Measurements from ENCODE around the gene PHC2. TPM values are rescaled to one million over a fixed set of nuclear protein-coding genes. Genes with fewer than 3 reads are reported as not detected.

The PHC2 gene
- polyA plus RNA-seq, 1 donor (not counting 4 experiments of a cell fraction or from before 2014, with no cell fraction given) = 51.7 TPM

- peak overlapping the region; percentile 3 for H3K4me2 ChIP-seq (ENCODE audit: control insufficient read depth, extremely low read depth, insufficient read depth, low read depth, low read length)
- no peaks in the 10 kb centered on the region for H3K9me3 ChIP-seq (ENCODE audit: control insufficient read depth, low read depth, low read length)
- H3K36me3 ChIP-seq (ENCODE audit: control insufficient read depth in 2 of 2, extremely low read depth in 1 of 2, insufficient read depth in 2 of 2, low read length in 2 of 2) = peaks cover 0 to 18% of the 10 kb centered on the region in 2 experiments
- H3K4me1 ChIP-seq (ENCODE audit: control insufficient read depth, extremely low read depth, insufficient read depth, low read length) = peaks cover 36% of the 10 kb centered on the region
- H3K79me2 ChIP-seq (ENCODE audit: control insufficient read depth, insufficient read depth, low read length) = peaks cover 83% of the 10 kb centered on the region
- no peaks in the 10 kb centered on the region for H3K27me3 ChIP-seq (ENCODE audit: control insufficient read depth, extremely low read depth, insufficient read depth, low read length)
- DNase-seq (ENCODE audit: low read depth, low spot score) (no peak), FAIRE-seq (no peak)
- no peaks in the 10 kb centered on the region for H4K20me1 ChIP-seq (ENCODE audit: control insufficient read depth, extremely low read depth, insufficient read depth, low read length)
- TF ChIP-seq EZH2 (IDR thresholded peaks at IDR 0.05; ENCODE audit: low read length) = no peak
- TF ChIP-seq, protein P1, sequence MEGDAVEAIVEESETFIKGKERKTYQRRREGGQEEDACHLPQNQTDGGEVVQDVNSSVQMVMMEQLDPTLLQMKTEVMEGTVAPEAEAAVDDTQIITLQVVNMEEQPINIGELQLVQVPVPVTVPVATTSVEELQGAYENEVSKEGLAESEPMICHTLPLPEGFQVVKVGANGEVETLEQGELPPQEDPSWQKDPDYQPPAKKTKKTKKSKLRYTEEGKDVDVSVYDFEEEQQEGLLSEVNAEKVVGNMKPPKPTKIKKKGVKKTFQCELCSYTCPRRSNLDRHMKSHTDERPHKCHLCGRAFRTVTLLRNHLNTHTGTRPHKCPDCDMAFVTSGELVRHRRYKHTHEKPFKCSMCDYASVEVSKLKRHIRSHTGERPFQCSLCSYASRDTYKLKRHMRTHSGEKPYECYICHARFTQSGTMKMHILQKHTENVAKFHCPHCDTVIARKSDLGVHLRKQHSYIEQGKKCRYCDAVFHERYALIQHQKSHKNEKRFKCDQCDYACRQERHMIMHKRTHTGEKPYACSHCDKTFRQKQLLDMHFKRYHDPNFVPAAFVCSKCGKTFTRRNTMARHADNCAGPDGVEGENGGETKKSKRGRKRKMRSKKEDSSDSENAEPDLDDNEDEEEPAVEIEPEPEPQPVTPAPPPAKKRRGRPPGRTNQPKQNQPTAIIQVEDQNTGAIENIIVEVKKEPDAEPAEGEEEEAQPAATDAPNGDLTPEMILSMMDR (optimal IDR thresholded peaks at IDR 0.05 in 1 of 3, IDR thresholded peaks at IDR 0.05 in 1 of 3, conservative IDR thresholded peaks at IDR 0.05 in 1 of 3; ENCODE audit: extremely low read depth in 1 of 3, insufficient read depth in 2 of 3, low read length in 3 of 3) = no peak
- H3K9ac ChIP-seq (ENCODE audit: control insufficient read depth, extremely low read depth, insufficient read depth, low read length) = no peak overlapping the region
- H2AFZ ChIP-seq (ENCODE audit: control insufficient read depth, low read length) = no peak overlapping the region
- dilution Hi-C loops (cut with MboI; ENCODE audit: extremely low pct_ligation_motif_present, low sequenced_read_pairs) = no loop called here
- H3K4me3 ChIP-seq (ENCODE audit: control insufficient read depth in 2 of 3, extremely low read depth in 1 of 3, insufficient read depth in 2 of 3, low read depth in 1 of 3, low read length in 3 of 3) = no peak overlapping the region
- H3K27ac ChIP-seq (ENCODE audit: control insufficient read depth, insufficient read depth, low read length) = no peak overlapping the region
- peaks cover 2% of the 10 kb centered on the region for H3K9me1 ChIP-seq (ENCODE audit: control insufficient read depth, extremely low read depth, insufficient read depth, low read length)
Measured at GRCh38 chr1:33426916-33427315, 4.0 kb downstream of the PHC2 start.

- Histone ChIP-seq H3K9ac (ENCODE audit: control insufficient read depth, extremely low read depth, insufficient read depth, low read length) (no peak overlapping the region), H3K27me3 (ENCODE audit: control insufficient read depth, extremely low read depth, insufficient read depth, low read length) (no peaks in the 10 kb centered on the region), H3K4me3 (ENCODE audit: control insufficient read depth in 2 of 3, extremely low read depth in 1 of 3, insufficient read depth in 2 of 3, low read depth in 1 of 3, low read length in 3 of 3) (no peak overlapping the region), H3K4me1 (ENCODE audit: control insufficient read depth, extremely low read depth, insufficient read depth, low read length) (peaks cover 38% of the 10 kb centered on the region), H3K9me1 (ENCODE audit: control insufficient read depth, extremely low read depth, insufficient read depth, low read length) (peaks cover 3% of the 10 kb centered on the region), H3K9me3 (ENCODE audit: control insufficient read depth, low read depth, low read length) (no peaks in the 10 kb centered on the region), H2AFZ (ENCODE audit: control insufficient read depth, low read length) (no peak overlapping the region), H3K4me2 (ENCODE audit: control insufficient read depth, extremely low read depth, insufficient read depth, low read depth, low read length) (no peak overlapping the region), H4K20me1 (ENCODE audit: control insufficient read depth, extremely low read depth, insufficient read depth, low read length) (no peaks in the 10 kb centered on the region), H3K27ac (ENCODE audit: control insufficient read depth, insufficient read depth, low read length) (no peak overlapping the region), H3K79me2 (ENCODE audit: control insufficient read depth, insufficient read depth, low read length) (peaks cover 91% of the 10 kb centered on the region), H3K36me3 (ENCODE audit: control insufficient read depth in 2 of 2, extremely low read depth in 1 of 2, insufficient read depth in 2 of 2, low read length in 2 of 2) (peaks cover 0 to 21% of the 10 kb centered on the region in 2 experiments)
- dilution Hi-C loops (cut with MboI; ENCODE audit: extremely low pct_ligation_motif_present, low sequenced_read_pairs) = no loop called here
- TF ChIP-seq, protein P1 (optimal IDR thresholded peaks at IDR 0.05 in 1 of 3, IDR thresholded peaks at IDR 0.05 in 1 of 3, conservative IDR thresholded peaks at IDR 0.05 in 1 of 3; ENCODE audit: extremely low read depth in 1 of 3, insufficient read depth in 2 of 3, low read length in 3 of 3) = no peak
- no peak for TF ChIP-seq EZH2 (IDR thresholded peaks at IDR 0.05; ENCODE audit: low read length)
- no peak for FAIRE-seq
- DNase-seq (ENCODE audit: low read depth, low spot score) = no peak
Measured at GRCh38 chr1:33425900-33426299, 5.0 kb downstream of the PHC2 start.
